RWPE1 (cell line): ENCODE results near the gene SEMA4G.
A peak's percentile ranks its signal among the peaks of the same experiment; 100 is the strongest.

Source experiments
- CTCF ChIA-PET: fragments of 350-600 bp; sonication (Branson Sonifier 250); formaldehyde crosslinking; extraction: SDS; loops from one replicate; lab custom pipeline; 2021; lab: Yijun Ruan, JAX
- POLR2A ChIA-PET: fragments of 400-600 bp; formaldehyde crosslinking; extraction: SDS; loops from one replicate; lab custom pipeline; 2020; ENCODE audit warnings: antibody characterized with exemption; ENCODE audit not compliant: low non-redundant PET; lab: Yijun Ruan, JAX
- DNase-seq: peaks from one replicate; pipeline ENCODE4 v3.0.0; 2012; ENCODE audit warnings: low spot score
- H3K27ac ChIP-seq: fragments of 450-650 bp; 2 replicates; pipeline ENCODE4 v1.5.1; 2017
- CTCF ChIP-seq: fragments of 450-650 bp; conservative IDR thresholded peaks from 2 replicates; pipeline ENCODE4 v1.5.1; 2017; ENCODE audit warnings: low read depth, mild to moderate bottlenecking

The SEMA4G gene

GRCh38 chr10:101002456-101002855 is 33.2 kb downstream of the SEMA4G start:
- TF ChIP-seq CTCF: no peak
- ChIA-PET CTCF (interaction anchor here (0.6 to 5.2 kb wide), 4 partner anchors 9 to 574 kb away, joined by 3 to 24 read pairs (median 6); no protein-coding TSS in a partner anchor), POLR2A (interaction anchor here (1.1 kb wide), 1 partner anchor 10 kb away, joined by 8 read pairs; no protein-coding TSS in a partner anchor)
- peak overlapping the region; percentile 99 for H3K27ac ChIP-seq
- no peak for DNase-seq

GRCh38 chr10:101003639-101004206 is 34.4 kb downstream of the SEMA4G start:
- DNase-seq: no peak
- H3K27ac ChIP-seq: peak overlapping the region; percentile 23
- POLR2A ChIA-PET: no interaction called here
- TF ChIP-seq CTCF: no peak
- CTCF ChIA-PET: interaction anchor here (0.6 to 5.2 kb wide), 6 partner anchors 8 to 104 kb away, joined by 4 to 24 read pairs (median 8); no protein-coding TSS in a partner anchor

GRCh38 chr10:101005361-101005760 is 36.1 kb downstream of the SEMA4G start:
- no peak for TF ChIP-seq CTCF
- no peak overlapping the region for H3K27ac ChIP-seq
- ChIA-PET CTCF (interaction anchor here (0.6 to 2.4 kb wide), 3 partner anchors 11 to 61 kb away, joined by 3 to 9 read pairs (median 4); no protein-coding TSS in a partner anchor), POLR2A (no interaction called here)
- no peak for DNase-seq

GRCh38 chr10:101005869-101006567 is 36.7 kb downstream of the SEMA4G start:
- no peak for TF ChIP-seq CTCF
- CTCF ChIA-PET: interaction anchor here (1.0 to 3.6 kb wide), 2 partner anchors 12 to 60 kb away, joined by 4 to 19 read pairs; no protein-coding TSS in a partner anchor
- DNase-seq: no peak
- H3K27ac ChIP-seq: peak overlapping the region; percentile 63
- POLR2A ChIA-PET: interaction anchor here (0.9 to 1.1 kb wide), 2 partner anchors 8 to 37 kb away, joined by 3 read pairs; no protein-coding TSS in a partner anchor

GRCh38 chr10:101006593-101007098 is 37.3 kb downstream of the SEMA4G start:
- TF ChIP-seq CTCF: no peak
- DNase-seq: no peak
- CTCF ChIA-PET: interaction anchor here (1.4 to 3.7 kb wide), 3 partner anchors 8 to 26 kb away, joined by 3 to 27 read pairs (median 19); partner anchors contain the start of gene LZTS2
- peak overlapping the region; percentile 63 for H3K27ac ChIP-seq
- POLR2A ChIA-PET: interaction anchor here (0.9 to 1.1 kb wide), 2 partner anchors 8 to 36 kb away, joined by 3 read pairs; no protein-coding TSS in a partner anchor
